ENCODE measurements around the gene IDUA.
"Not testable (repeated sequence)": the region's sequence is repeated elsewhere in the genome, so short reads cannot be mapped to it uniquely, and the experiment has no call there.

Gene IDUA

DNA sequence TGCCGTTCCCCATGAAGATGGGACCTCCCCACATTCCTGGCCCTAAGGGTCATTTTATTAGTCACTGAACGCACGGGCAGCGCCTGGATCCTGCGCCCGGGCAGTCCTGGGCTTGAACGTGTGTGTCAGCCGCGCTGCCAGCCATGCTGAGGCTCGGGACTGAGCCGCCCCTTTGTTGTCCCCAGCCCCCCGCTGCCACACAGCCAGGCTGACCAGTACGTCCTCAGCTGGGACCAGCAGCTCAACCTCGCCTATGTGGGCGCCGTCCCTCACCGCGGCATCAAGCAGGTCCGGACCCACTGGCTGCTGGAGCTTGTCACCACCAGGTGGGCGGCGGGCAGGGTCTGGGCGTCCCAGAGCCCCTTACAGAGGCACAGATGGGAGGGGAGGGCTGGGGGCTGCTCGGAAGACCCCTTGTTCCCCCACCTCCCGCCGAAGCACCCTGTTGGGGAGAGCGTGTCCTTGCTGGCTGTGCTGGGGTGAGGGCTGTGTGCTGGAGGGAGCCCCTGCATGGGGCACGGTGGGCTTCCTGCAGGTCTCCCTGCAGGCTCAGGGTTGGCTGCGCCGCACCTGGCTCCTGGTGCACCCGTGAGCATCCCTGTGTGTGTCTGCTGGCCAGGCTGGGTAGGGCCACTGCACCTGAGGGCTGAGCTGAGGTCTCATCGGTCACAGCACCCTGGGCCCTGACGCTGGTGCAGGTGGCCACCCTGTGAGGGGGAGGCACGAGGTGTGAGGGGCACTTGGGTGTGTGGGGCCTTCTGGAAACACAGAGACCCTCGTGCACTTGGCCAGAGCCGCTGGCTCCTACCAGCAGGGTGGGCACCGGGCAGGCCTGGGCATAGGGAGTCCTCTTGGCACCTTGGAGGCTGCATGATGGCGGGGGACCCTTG lies 1.0 kb downstream of the IDUA start:
- peak; percentile 90 for DNase-seq (ENCODE audit: low read depth)

- no peak for DNase-seq (ENCODE audit: low read depth)
Observed at GRCh38 chr4:988726-989721, 2.2 kb downstream of the IDUA start.

DNA sequence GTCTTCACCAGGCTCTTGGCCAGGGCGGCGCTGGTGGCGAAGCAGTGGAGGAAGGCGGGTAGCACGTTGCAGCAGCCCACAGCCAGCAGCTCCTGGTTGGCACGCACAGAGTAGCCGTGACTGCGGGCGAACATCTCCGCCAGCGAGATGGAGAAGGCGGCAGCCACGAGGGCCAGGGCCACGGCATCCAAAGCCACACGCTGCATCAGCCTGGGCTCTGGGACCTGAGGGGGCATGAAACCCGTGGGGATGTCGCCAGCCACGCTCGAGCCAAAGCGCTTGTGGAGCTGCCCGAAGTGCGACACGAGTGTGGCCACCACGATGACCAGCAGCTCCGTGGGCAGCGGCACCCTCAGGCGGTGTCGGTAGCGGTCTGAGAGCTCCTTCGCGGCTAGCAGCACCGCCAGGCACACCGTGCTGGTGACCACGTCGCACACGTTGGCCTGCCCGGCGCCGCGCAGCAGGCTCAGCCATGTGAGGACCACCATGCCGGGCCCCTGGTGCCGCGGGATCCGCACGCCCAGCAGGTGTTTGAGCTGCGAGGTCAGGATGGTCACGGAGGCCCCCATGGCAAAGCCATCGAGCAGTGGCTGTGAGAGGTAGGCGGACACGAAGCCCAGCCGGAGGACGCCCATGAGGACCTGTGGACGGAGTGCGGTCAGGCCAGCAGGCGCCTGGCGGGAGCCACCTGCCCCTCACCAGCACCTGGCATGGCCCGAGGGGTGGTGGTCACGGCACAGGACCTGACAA lies 3.1 kb downstream of the IDUA start:
- DNase-seq (ENCODE audit: low read depth), result no peak

- DNase-seq (ENCODE audit: low read depth), result no peak
Observed at GRCh38 chr4:990746-991367, 4.0 kb downstream of the IDUA start.

GRCh38 chr4:991451-992296 lies 4.8 kb downstream of the IDUA start:
- no peak for DNase-seq (ENCODE audit: low read depth)

GRCh38 chr4:992297-993110 lies 5.7 kb downstream of the IDUA start:
- DNase-seq (ENCODE audit: low read depth), result no peak

GRCh38 chr4:993111-994029 lies 6.5 kb downstream of the IDUA start, which contains the start of gene SLC26A1:
Gene SLC26A1, minus strand, starts transcription at chr4:993404. Its CDS starts 1,701 bp downstream, at chr4:991703.
- no peak for DNase-seq (ENCODE audit: low read depth)

DNA sequence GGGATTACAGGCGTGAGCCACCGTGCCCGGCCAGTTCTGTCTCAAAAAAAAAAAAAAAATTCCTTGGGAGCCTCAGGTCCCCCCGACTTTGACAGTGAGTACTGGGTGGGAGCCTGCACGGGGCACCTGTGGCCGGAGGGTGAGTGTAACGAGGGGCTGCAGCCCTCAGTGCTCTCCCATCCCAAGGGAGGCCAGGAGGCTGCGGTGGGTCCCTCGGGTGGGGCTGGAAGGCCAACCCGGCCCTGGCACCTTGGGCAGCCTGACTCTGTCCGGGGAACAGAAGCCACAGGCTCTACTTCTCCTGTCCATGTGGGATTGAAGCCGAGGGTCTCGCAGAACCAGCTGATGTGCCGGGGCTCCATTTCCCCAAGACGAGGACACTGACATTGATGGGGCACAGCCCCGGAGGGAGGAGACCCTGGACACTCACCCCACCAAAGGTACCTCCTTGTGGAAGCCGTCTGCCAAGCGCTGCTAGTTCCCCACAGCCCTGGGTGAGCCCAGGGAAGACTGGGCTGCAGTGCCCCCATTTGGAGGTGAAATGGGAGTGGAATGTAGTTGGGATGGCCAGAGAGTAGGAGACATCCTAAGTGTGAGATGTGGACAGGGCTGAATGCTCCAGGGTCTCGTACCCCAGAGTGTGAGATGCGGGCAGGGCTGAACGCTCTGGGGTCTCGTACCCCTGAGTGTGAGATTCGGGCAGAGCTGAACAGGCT lies 8.6 kb downstream of the IDUA start:
- DNase-seq (ENCODE audit: low read depth), result no peak

DNA sequence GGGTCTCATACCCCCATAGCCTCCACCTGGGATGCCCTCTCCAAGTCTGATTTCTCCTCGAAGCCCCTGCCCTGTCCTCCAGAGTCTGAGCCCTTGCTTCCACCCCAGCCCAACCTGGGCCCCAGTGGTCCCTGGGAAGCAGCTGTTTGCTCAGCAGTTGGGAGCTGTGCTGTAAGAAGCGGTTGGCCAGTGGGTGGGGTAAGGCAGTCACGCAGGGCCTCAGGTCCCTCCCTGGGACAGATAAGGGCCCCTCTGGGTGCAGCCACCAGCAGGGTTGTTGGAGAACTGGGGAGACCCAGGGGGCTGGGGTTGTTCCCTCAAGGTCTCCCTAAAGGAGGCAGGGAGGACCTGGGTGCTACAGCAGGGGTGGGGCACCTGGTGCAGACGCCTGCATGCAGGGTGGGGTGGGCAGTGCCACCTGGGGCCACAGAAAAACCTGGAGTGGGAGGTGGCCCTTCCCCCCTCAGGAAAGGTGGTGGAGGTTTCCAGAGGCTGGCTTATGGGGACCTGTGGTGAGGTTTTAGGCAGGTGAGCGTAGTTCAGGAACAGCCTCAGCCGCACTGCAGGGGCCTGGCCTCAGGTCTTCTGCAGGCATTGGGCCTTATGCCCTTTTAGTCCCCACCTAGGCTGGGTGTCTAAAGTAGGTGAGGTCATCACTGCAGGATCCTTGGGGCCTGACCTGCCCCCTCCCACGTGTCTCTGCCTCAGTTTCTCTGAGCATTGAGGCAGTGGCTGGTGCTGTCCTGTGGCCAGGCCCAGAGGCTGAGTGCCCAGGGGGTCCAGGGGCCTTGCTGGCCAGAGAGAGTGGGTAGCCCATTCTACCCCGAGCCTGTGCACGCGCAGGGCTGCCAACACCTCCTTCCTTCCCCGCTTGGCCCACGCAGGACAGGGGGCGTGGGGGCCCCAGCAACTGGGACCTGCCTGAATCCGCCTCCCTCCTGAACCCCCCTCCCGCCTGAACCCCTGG lies 9.5 kb downstream of the IDUA start:
- DNase-seq (ENCODE audit: low read depth), result no peak

DNA sequence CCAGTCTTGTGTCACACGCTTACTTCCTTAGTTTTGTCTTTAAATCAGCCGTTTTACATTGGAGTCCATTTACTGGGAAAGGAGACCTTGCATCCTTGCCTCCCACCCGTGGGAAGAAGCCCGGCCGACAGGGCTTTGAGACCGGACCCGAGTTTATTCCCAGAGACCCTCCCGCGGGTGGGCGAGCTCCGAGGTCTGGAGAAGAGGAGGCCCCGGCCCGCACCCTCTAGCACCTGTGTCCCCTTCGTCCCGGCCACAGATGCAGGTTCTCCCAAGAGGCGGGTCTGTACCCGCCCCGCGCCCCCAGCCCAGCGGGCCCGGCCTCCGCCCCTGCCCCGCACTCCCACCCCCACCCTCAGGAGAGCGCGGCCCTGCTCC lies 10.1 kb downstream of the IDUA start:
- DNase-seq (ENCODE audit: low read depth), result no peak

- DNase-seq (ENCODE audit: low read depth), result no peak
Observed at GRCh38 chr4:997375-998071, 10.7 kb downstream of the IDUA start.

- no peak for DNase-seq (ENCODE audit: low read depth)
Observed at GRCh38 chr4:998096-998691, 11.3 kb downstream of the IDUA start.

GRCh38 chr4:999240-999863 lies 12.5 kb downstream of the IDUA start:
- not testable (repeated sequence) for DNase-seq (ENCODE audit: low read depth)

GRCh38 chr4:999882-1000425 lies 13.1 kb downstream of the IDUA start:
- no peak for DNase-seq (ENCODE audit: low read depth)
